Left renal pelvis (tissue), 4 donors: ENCODE results near the gene STAC2. TPM values are rescaled to one million over a fixed set of nuclear protein-coding genes. Genes with fewer than 3 reads are reported as not detected.
A peak's percentile ranks its signal among the peaks of the same experiment; 100 is the strongest.

Experiments used
- DNase-seq, 4 donors: peaks; one replicate each; pipeline ENCODE4 v3.0.0-alpha.2; 2013; ENCODE audit warnings: low read depth in 4 of 4, low spot score in 3 of 4
- polyA plus RNA-seq, 4 donors: library from polyadenylated mRNA; unstranded; fragments of 120-200 nt; gene quantifications; one replicate each; pipeline ENCODE4 v1.2.1, GENCODE V29; 2013; ENCODE audit not compliant: insufficient read length in 4 of 4

Gene STAC2
- polyA plus RNA-seq, 4 donors = 1.8 to 6.2 (median 3.3) TPM

GRCh38 chr17:39167476-39167875 is 58.3 kb downstream of the STAC2 start:
- DNase-seq = no peak

GRCh38 chr17:39166437-39167335 is 59.1 kb downstream of the STAC2 start:
- DNase-seq = no peak

GRCh38 chr17:39165841-39166349 is 59.9 kb downstream of the STAC2 start, which contains the start of gene ARL5C:
ARL5C (minus strand) TSS chr17:39166161; CDS start chr17:39165760, 401 bp downstream.
- no peak for DNase-seq

GRCh38 chr17:39165178-39165840 is 60.4 kb downstream of the STAC2 start:
- DNase-seq = no peak

GRCh38 chr17:39164675-39165143 is 61.0 kb downstream of the STAC2 start:
- DNase-seq = peak; percentile 74 to 79 (median 78)

- DNase-seq = no peak
These were observed 63.8 kb downstream of the STAC2 start for GRCh38 chr17:39161962-39162361.

Other genes starting within 250 kb of the STAC2 start
- gene PLXDC1, start 74.3 kb downstream of the STAC2 start, polyA plus RNA-seq = 10 to 100 TPM in 1 of 4 donors, 1 to 10 TPM in 3; 7.2 to 15.7 (median 8.4) TPM
- under 1 TPM in 2 of 4 donors, not detected in 2; 0.09 to 0.27 TPM for gene ARL5C, start 59.8 kb downstream of the STAC2 start, polyA plus RNA-seq
- 10 to 100 TPM in 1 of 4 donors, 1 to 10 TPM in 3; 8.0 to 14.7 (median 8.4) TPM for gene CACNB1, start 28.3 kb downstream of the STAC2 start, polyA plus RNA-seq
- 1,000 to 10,000 TPM; 1,700 to 2,088 (median 1,890) TPM for gene RPL19, start 25.7 kb downstream of the STAC2 start, polyA plus RNA-seq
- gene FBXL20, start 175.7 kb upstream of the STAC2 start, polyA plus RNA-seq = 10 to 100 TPM; 12.9 to 14.3 (median 13.6) TPM
- gene MED1, start 225.3 kb upstream of the STAC2 start, polyA plus RNA-seq = 10 to 100 TPM; 48.9 to 58.7 (median 52.4) TPM
- gene CDK12, start 235.5 kb upstream of the STAC2 start, polyA plus RNA-seq = 10 to 100 TPM; 43.2 to 58.5 (median 53.2) TPM